HCT116 (cell line): ENCODE results near the gene IFRD1. TPM values are rescaled to one million over a fixed set of nuclear protein-coding genes. Genes with fewer than 3 reads are reported as not detected.

ENCODE experiments used
- ATAC-seq: fragments of 200-7000 bp; cut with Tn5 transposase; 2 replicates; pipeline ENCODE4 v1.9.1; 2020; ENCODE audit warnings: mild to moderate bottlenecking, moderate library complexity
- BruUV-seq: library from RNA; stranded (reverse); fragments of 400-500 nt; replicated peaks from 2 replicates; lab custom pipeline; 2021; lab: Mats Ljungman, UMichigan
- CTCF ChIA-PET: fragments of 300-600 bp; sonication (Branson Sonifier 250); formaldehyde crosslinking; loops from one replicate; lab custom pipeline; 2021; ENCODE audit warnings: antibody characterized with exemption; lab: Charles Lee
- POLR2A ChIA-PET: fragments of 300-600, 350-600 bp; sonication (Branson Sonifier 250); formaldehyde crosslinking; loops from one replicate; lab custom pipeline; 2021; ENCODE audit warnings: antibody characterized with exemption; lab: Charles Lee
- RAD21 ChIA-PET, 2 experiments: fragments of 300-600 bp; sonication (Branson Sonifier 250); formaldehyde crosslinking; loops; one replicate each; lab custom pipeline; 2023; ENCODE audit warnings: low total read pairs in 2 of 2; ENCODE audit not compliant: uncharacterized antibody in 2 of 2, unreplicated experiment in 2 of 2, low non-redundant PET in 1 of 2; lab: Charles Lee
- DNase-seq: peaks from one replicate; pipeline ENCODE4 v3.0.0-alpha.2; 2010; ENCODE audit warnings: low read depth, low spot score
- H2AFZ ChIP-seq: fragments of 200-600 bp; shearing (Covaris generic), sonication (generic); 2 replicates; pipeline ENCODE4 v1.6.1; 2017; ENCODE audit warnings: low read depth, mixed run types, mixed read lengths, antibody characterized with exemption, low read length; ENCODE audit not compliant: poor library complexity, severe bottlenecking
- H3K27ac ChIP-seq: 2 replicates; pipeline ENCODE4 v1.5.1; 2012; ENCODE audit warnings: low read depth, low read length
- H3K27me3 ChIP-seq: fragments of 200-600 bp; sonication (generic); 2 replicates; pipeline ENCODE4 v1.6.1; 2016; ENCODE audit warnings: mixed run types, low read length, mixed read lengths; ENCODE audit not compliant: insufficient read depth
- H3K36me3 ChIP-seq, 2 experiments: fragments of 200-500 bp in 1 of 2; fragments of 200-600 bp in 1 of 2; sonication (Bioruptor generic) in 1 of 2; sonication (generic) in 1 of 2; 2 replicates each; pipeline versions ENCODE4 v1.5.1 to v1.6.1; 2014 to 2016; ENCODE audit warnings: low read length in 2 of 2, inconsistent platforms in 1 of 2, mixed read lengths in 1 of 2, mixed run types in 1 of 2; ENCODE audit not compliant: insufficient read depth in 2 of 2, control insufficient read depth in 1 of 2
- H3K4me1 ChIP-seq, 2 experiments: fragments of 200-600 bp in 1 of 2; sonication (generic) in 1 of 2; 2 replicates each; pipeline versions ENCODE4 v1.5.1 to v1.6.1; 2012 to 2017; ENCODE audit warnings: low read length in 2 of 2, inconsistent platforms in 1 of 2, mild to moderate bottlenecking in 1 of 2, mixed read lengths in 1 of 2, mixed run types in 1 of 2, moderate library complexity in 1 of 2; ENCODE audit not compliant: insufficient read depth in 2 of 2, control insufficient read depth in 1 of 2
- H3K4me2 ChIP-seq: fragments of 200-600 bp; sonication (generic); 2 replicates; pipeline ENCODE4 v1.6.1; 2017; ENCODE audit warnings: mixed run types, low read length, mixed read lengths
- H3K4me3 ChIP-seq, 2 experiments: fragments of 200-600 bp in 1 of 2; sonication (generic) in 1 of 2; replicated peaks in 1 of 2; 2 replicates each; pipeline ENCODE4 v1.5.1; 2011 to 2016; ENCODE audit warnings: low read length in 2 of 2, control low read depth in 1 of 2, low read depth in 1 of 2, mild to moderate bottlenecking in 1 of 2, mixed read lengths in 1 of 2, mixed run types in 1 of 2
- H3K79me2 ChIP-seq: fragments of 200-600 bp; sonication (generic); 2 replicates; pipeline ENCODE4 v1.6.1; 2017; ENCODE audit warnings: mild to moderate bottlenecking, mixed run types, low read length, moderate library complexity, mixed read lengths; ENCODE audit not compliant: insufficient read depth
- H3K9ac ChIP-seq: fragments of 200-600 bp; sonication (generic); 2 replicates; pipeline ENCODE4 v1.6.1; 2016; ENCODE audit warnings: low read length, mixed read lengths
- H3K9me2 ChIP-seq: fragments of 200-600 bp; sonication (generic), shearing (Covaris generic); 2 replicates; pipeline ENCODE4 v1.6.1; 2017; ENCODE audit warnings: mixed run types, mild to moderate bottlenecking, moderate library complexity; ENCODE audit not compliant: insufficient read depth
- H3K9me3 ChIP-seq, 2 experiments: fragments of 200-500 bp in 1 of 2; fragments of 200-600 bp in 1 of 2; sonication (Bioruptor generic) in 1 of 2; sonication (generic) in 1 of 2; 2 replicates each; pipeline ENCODE4 v1.6.1; 2014 to 2017; ENCODE audit warnings: low read length in 2 of 2, mixed read lengths in 2 of 2, inconsistent platforms in 1 of 2, low read depth in 1 of 2, mild to moderate bottlenecking in 1 of 2, mixed run types in 1 of 2, moderate library complexity in 1 of 2; ENCODE audit not compliant: control insufficient read depth in 1 of 2, insufficient read depth in 1 of 2
- H4K20me1 ChIP-seq: fragments of 200-600 bp; sonication (generic), shearing (Covaris generic); 2 replicates; pipeline ENCODE4 v1.6.1; 2017; ENCODE audit warnings: mixed run types, mild to moderate bottlenecking, moderate library complexity; ENCODE audit not compliant: insufficient read depth
- ATF3 ChIP-seq: IDR thresholded peaks from 2 replicates; pipeline ENCODE4 v1.6.1; 2012
- CBX3 ChIP-seq: IDR thresholded peaks from 2 replicates; pipeline ENCODE4 v1.6.1; 2012; ENCODE audit warnings: low read depth
- CEBPB ChIP-seq: IDR thresholded peaks from 2 replicates; pipeline ENCODE4 v1.6.1; 2012; ENCODE audit warnings: low read depth
- CTCF ChIP-seq, 3 experiments: fragments of 200-600 bp in 1 of 3; sonication (generic) in 1 of 3; IDR thresholded peaks in 2 of 3; conservative IDR thresholded peaks in 1 of 3; 2 replicates each; pipeline ENCODE4 v1.5.1; 2012 to 2017; ENCODE audit warnings: low read depth in 2 of 3, low read length in 2 of 3, antibody characterized with exemption in 1 of 3, borderline replicate concordance in 1 of 3, control low read depth in 1 of 3, mild to moderate bottlenecking in 1 of 3, mixed read lengths in 1 of 3, mixed run types in 1 of 3, moderate library complexity in 1 of 3; ENCODE audit not compliant: insufficient read depth in 1 of 3
- EGR1 ChIP-seq: IDR thresholded peaks from 2 replicates; pipeline ENCODE4 v1.6.1; 2012; ENCODE audit warnings: low read depth
- ELF1 ChIP-seq: IDR thresholded peaks from 2 replicates; pipeline ENCODE4 v1.6.1; 2012; ENCODE audit warnings: low read depth, borderline replicate concordance
- EZH2 ChIP-seq: fragments of 200-600 bp; sonication (generic); IDR thresholded peaks from 2 replicates; pipeline ENCODE4 v1.6.1; 2017; ENCODE audit warnings: antibody characterized with exemption, mixed run types
- EZH2phosphoT487 ChIP-seq: fragments of 200-600 bp; IDR thresholded peaks from 2 replicates; pipeline ENCODE4 v1.6.1; 2018; ENCODE audit warnings: antibody characterized with exemption, borderline replicate concordance
- JUND ChIP-seq: IDR thresholded peaks from 2 replicates; pipeline ENCODE4 v1.6.1; 2012
- POLR2A ChIP-seq: IDR thresholded peaks from 2 replicates; pipeline ENCODE4 v1.7.0; 2011; ENCODE audit warnings: borderline replicate concordance; ENCODE audit not compliant: insufficient read depth, insufficient read length; ENCODE audit errors: extremely low read depth
- POLR2AphosphoS5 ChIP-seq: IDR thresholded peaks from 2 replicates; pipeline ENCODE4 v1.6.1; 2011; ENCODE audit warnings: mild to moderate bottlenecking, low read depth, low read length, moderate library complexity
- RAD21 ChIP-seq: IDR thresholded peaks from 2 replicates; pipeline ENCODE4 v1.6.1; 2012; ENCODE audit warnings: low read depth, mild to moderate bottlenecking
- REST ChIP-seq: IDR thresholded peaks from 2 replicates; pipeline ENCODE4 v1.6.1; 2012; ENCODE audit warnings: low read depth
- SIN3A ChIP-seq: IDR thresholded peaks from 2 replicates; pipeline ENCODE4 v1.6.1; 2012; ENCODE audit warnings: low read depth
- SP1 ChIP-seq: IDR thresholded peaks from 2 replicates; pipeline ENCODE4 v1.6.1; 2012; ENCODE audit warnings: low read depth
- SRF ChIP-seq: IDR thresholded peaks from 2 replicates; pipeline ENCODE4 v1.6.1; 2012; ENCODE audit warnings: low read depth
- YY1 ChIP-seq: IDR thresholded peaks from 2 replicates; pipeline ENCODE4 v1.6.1; 2011; ENCODE audit warnings: low read length, low read depth, moderate library complexity, mild to moderate bottlenecking; ENCODE audit not compliant: insufficient replicate concordance; ENCODE audit errors: extremely low read depth
- ZBTB33 ChIP-seq: IDR thresholded peaks from 2 replicates; pipeline ENCODE4 v1.6.1; 2011; ENCODE audit warnings: mild to moderate bottlenecking, low read length, moderate library complexity; ENCODE audit not compliant: insufficient replicate concordance; ENCODE audit errors: extremely low read depth
- ZNF274 ChIP-seq: fragments of 200-500 bp; sonication (Bioruptor generic); IDR thresholded peaks from 2 replicates; pipeline ENCODE4 v1.6.1; 2014; ENCODE audit warnings: mild to moderate bottlenecking, low read depth, low read length, inconsistent platforms
- intact Hi-C: fragments of 100-400 bp; cut with micrococcal nuclease; formaldehyde crosslinking; loops from 2 replicates; pipeline ENCODE4 v1.10.0; 2022
- total RNA-seq: library from RNA; stranded (reverse); gene quantifications from one replicate; pipeline ENCODE4 v1.2.1, GENCODE V29; 2021; ENCODE audit not compliant: unreplicated experiment

The IFRD1 gene
- total RNA-seq, 1 experiment from 2014 or later: 43.6 TPM

GRCh38 chr7:112481833-112482670 lies 31.8 kb downstream of the IFRD1 start:
- ATAC-seq (peak; percentile 62), DNase-seq (peak; percentile 50)
- RAD21 ChIA-PET: no interaction called here
- POLR2A ChIA-PET: interaction anchor here (3.7 kb wide), 1 partner anchor 31 kb away, joined by 18 read pairs; the partner anchor contains the start of gene IFRD1
- Histone ChIP-seq H3K9ac (no peak overlapping the region), H3K4me1 (peaks cover 29 to 41% of the 10 kb centered on the region in 2 experiments), H3K9me3 (no peaks in the 10 kb centered on the region), H2AFZ (no peak overlapping the region), H3K27ac (no peak overlapping the region), H3K27me3 (no peaks in the 10 kb centered on the region), H3K36me3 (no peaks in the 10 kb centered on the region), H3K4me2 (peak overlapping the region; percentile 41), H3K9me2 (no peaks in the 10 kb centered on the region), H3K79me2 (no peaks in the 10 kb centered on the region), H3K4me3 (no peak overlapping the region), H4K20me1 (no peaks in the 10 kb centered on the region)
- CTCF ChIA-PET: interaction anchor here (0.8 kb wide), 1 partner anchor 741 kb away, joined by 4 read pairs; no protein-coding TSS in a partner anchor
- intact Hi-C loops: loop anchor here (1.0 kb wide), 1 partner anchor 416 kb away; no protein-coding TSS in a partner anchor
- no TSS peak for BruUV-seq
- TF ChIP-seq ZBTB33 (no peak), YY1 (no peak), EGR1 (no peak), JUND (peak; percentile 72), POLR2A (no peak), CEBPB (no peak), SP1 (peak; percentile 58; the same call in 1 of the 2 replicates), SIN3A (0 out of 2 replicates have a peak, but pooled peaks have one; percentile 39), ELF1 (no peak), CBX3 (peak; percentile 84), CTCF (IDR thresholded peaks at IDR 0.05 in 2 of 3, conservative IDR thresholded peaks at IDR 0.05 in 1 of 3; ENCODE audit: borderline replicate concordance in 1 of 3, insufficient read depth in 1 of 3, low read depth in 2 of 3, low read length in 2 of 3) (no peak), POLR2AphosphoS5 (no peak), EZH2phosphoT487 (no peak), ZNF274 (no peak), SRF (peak; percentile 89), RAD21 (no peak), REST (no peak), EZH2 (no peak), ATF3 (no peak)
